ENCODE measurements around the gene CAMK2G.

CAMK2G gene

DNA sequence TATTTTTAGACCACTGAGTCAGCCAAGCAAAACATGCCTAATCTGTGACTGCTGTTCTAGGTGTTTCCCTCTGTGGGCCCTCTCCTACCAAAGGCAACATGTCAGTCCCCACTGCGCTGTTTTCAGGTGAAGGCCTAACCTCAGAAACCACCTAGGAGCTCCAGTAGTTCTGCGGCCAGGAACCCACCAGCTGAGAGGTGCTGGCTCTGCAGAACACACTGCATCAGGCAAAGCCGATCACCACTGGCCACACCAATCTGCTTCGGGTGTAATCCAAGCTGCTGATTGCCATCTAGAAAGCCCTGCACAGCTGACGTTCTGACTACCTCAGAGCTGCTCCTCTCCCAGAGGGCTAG is 14.9 kb downstream of the CAMK2G start:
- H3K4me1 ChIP-seq (ENCODE audit: insufficient read depth, low read length): no peaks in the 10 kb centered on the region
- H3K36me3 ChIP-seq (ENCODE audit: insufficient read depth, low read length): peaks cover 74% of the 10 kb centered on the region
- DNase-seq (no peak), ATAC-seq (ENCODE audit: insufficient read depth, low read depth) (no peak)
- H3K4me3 ChIP-seq (ENCODE audit: low read depth in 1 of 2, low read length in 2 of 2): no peak overlapping the region
- TF ChIP-seq, protein P1, sequence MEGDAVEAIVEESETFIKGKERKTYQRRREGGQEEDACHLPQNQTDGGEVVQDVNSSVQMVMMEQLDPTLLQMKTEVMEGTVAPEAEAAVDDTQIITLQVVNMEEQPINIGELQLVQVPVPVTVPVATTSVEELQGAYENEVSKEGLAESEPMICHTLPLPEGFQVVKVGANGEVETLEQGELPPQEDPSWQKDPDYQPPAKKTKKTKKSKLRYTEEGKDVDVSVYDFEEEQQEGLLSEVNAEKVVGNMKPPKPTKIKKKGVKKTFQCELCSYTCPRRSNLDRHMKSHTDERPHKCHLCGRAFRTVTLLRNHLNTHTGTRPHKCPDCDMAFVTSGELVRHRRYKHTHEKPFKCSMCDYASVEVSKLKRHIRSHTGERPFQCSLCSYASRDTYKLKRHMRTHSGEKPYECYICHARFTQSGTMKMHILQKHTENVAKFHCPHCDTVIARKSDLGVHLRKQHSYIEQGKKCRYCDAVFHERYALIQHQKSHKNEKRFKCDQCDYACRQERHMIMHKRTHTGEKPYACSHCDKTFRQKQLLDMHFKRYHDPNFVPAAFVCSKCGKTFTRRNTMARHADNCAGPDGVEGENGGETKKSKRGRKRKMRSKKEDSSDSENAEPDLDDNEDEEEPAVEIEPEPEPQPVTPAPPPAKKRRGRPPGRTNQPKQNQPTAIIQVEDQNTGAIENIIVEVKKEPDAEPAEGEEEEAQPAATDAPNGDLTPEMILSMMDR (IDR thresholded peaks at IDR 0.05; ENCODE audit: borderline replicate concordance, extremely low read depth, low read length, poor library complexity, severe bottlenecking): no peak
- TF ChIP-seq EZH2 (IDR thresholded peaks at IDR 0.05; ENCODE audit: borderline replicate concordance, low read depth, low read length, severe bottlenecking): no peak
- H3K27ac ChIP-seq (ENCODE audit: low read length): no peak overlapping the region
- H4K20me1 ChIP-seq (ENCODE audit: insufficient read depth, low read length): peaks cover 34% of the 10 kb centered on the region
- H3K4me2 ChIP-seq (ENCODE audit: insufficient read depth, low read length): no peak overlapping the region
- no peak overlapping the region for H2AFZ ChIP-seq (ENCODE audit: low read depth, low read length)
- no peak overlapping the region for H3K9ac ChIP-seq (ENCODE audit: low read depth, low read length)
- H3K79me2 ChIP-seq (ENCODE audit: insufficient read depth, low read length): peaks cover 21% of the 10 kb centered on the region; the same call in 1 of the 2 replicates
- no peaks in the 10 kb centered on the region for H3K27me3 ChIP-seq (ENCODE audit: insufficient read depth, low read length, poor library complexity)
- H3K9me3 ChIP-seq (ENCODE audit: insufficient read depth, low read length, severe bottlenecking): no peaks in the 10 kb centered on the region

DNA sequence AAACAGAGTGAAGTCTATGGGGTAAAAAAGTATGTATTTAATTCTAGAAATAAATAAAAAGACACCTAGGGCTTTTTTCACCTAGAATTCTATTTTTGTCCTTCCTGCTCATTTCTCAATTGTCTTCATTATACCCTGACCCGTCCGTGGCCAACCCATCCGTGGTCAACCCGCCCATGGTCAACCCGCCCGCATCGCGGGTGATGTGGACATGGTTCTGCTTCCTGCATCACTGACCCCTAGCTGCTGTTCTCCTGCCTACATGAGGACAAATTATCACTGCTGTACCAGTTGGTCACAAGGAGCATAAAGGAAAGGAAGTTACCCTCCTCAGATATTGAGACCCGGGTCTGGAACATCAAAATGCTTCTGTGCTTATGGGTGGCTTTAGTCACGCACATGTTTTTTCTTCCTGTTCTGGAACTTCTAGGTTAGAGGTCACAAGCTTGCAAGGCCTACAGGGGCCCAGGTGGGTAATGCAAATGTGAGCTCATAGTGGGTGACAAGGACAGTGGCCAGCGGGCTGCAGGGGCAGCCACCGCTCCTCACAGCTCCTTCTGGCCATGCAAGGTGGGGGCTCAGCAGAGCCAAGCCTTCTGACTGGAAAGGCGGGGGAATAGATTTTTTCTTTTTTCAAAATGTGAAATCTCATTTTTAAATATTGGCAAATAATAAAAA is 15.5 kb downstream of the CAMK2G start:
- H3K36me3 ChIP-seq (ENCODE audit: insufficient read depth, low read length): peaks cover 73% of the 10 kb centered on the region
- TF ChIP-seq, protein P1 (IDR thresholded peaks at IDR 0.05; ENCODE audit: borderline replicate concordance, extremely low read depth, low read length, poor library complexity, severe bottlenecking): no peak
- TF ChIP-seq EZH2 (IDR thresholded peaks at IDR 0.05; ENCODE audit: borderline replicate concordance, low read depth, low read length, severe bottlenecking): no peak
- H3K4me3 ChIP-seq (ENCODE audit: low read depth in 1 of 2, low read length in 2 of 2): no peak overlapping the region

DNA sequence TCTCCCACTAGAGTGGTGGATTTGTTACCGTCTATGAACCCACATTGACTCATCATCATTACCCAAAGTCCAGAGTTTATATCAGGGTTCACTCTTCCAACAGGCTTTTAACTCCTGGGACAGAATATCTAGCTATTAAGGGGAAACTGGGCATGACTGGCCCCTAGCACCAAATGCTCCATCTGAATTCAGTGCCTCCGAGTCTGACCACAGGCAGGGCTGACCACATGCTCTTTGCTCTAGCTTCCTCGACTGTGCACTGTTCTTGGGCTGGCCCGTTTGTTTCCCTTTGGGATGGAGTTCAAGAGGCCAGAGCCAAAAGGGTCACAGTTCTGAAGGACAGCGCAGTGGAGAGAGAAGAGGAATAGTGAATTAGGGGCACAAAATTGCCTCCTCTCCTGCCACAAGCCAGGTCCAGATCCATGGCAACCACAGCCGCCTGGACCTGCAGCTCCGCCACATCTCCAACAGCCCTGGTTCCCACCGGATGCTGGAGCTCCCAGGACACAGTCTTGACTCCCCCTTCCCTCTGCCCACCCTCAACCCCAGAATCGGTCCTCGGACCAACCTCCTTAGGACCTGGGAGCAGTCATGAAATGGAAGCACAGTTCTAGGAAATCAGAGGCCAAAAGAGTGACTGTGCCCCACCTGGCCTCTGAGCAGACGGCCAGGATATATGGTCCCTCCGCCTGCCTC is 16.2 kb downstream of the CAMK2G start:
- TF ChIP-seq, protein P1 (IDR thresholded peaks at IDR 0.05; ENCODE audit: borderline replicate concordance, extremely low read depth, low read length, poor library complexity, severe bottlenecking): no peak
- TF ChIP-seq EZH2 (IDR thresholded peaks at IDR 0.05; ENCODE audit: borderline replicate concordance, low read depth, low read length, severe bottlenecking): no peak
- Histone ChIP-seq H3K36me3 (ENCODE audit: insufficient read depth, low read length) (peaks cover 74% of the 10 kb centered on the region), H3K27ac (ENCODE audit: low read length) (no peak overlapping the region), H3K27me3 (ENCODE audit: insufficient read depth, low read length, poor library complexity) (no peaks in the 10 kb centered on the region), H2AFZ (ENCODE audit: low read depth, low read length) (no peak overlapping the region), H3K9me3 (ENCODE audit: insufficient read depth, low read length, severe bottlenecking) (no peaks in the 10 kb centered on the region), H3K4me2 (ENCODE audit: insufficient read depth, low read length) (no peak overlapping the region), H3K79me2 (ENCODE audit: insufficient read depth, low read length) (peaks cover 15% of the 10 kb centered on the region; the same call in 1 of the 2 replicates), H3K4me3 (ENCODE audit: low read depth in 1 of 2, low read length in 2 of 2) (no peak overlapping the region), H3K9ac (ENCODE audit: low read depth, low read length) (no peak overlapping the region), H4K20me1 (ENCODE audit: insufficient read depth, low read length) (peaks cover 36% of the 10 kb centered on the region), H3K4me1 (ENCODE audit: insufficient read depth, low read length) (no peaks in the 10 kb centered on the region)
- ATAC-seq (ENCODE audit: insufficient read depth, low read depth) (no peak), DNase-seq (no peak)

More for the DNA sequence above, 15.5 kb downstream of the CAMK2G start:
- no peaks in the 10 kb centered on the region for H3K27me3 ChIP-seq (ENCODE audit: insufficient read depth, low read length, poor library complexity)
- H2AFZ ChIP-seq (ENCODE audit: low read depth, low read length): no peak overlapping the region
- H3K9me3 ChIP-seq (ENCODE audit: insufficient read depth, low read length, severe bottlenecking): no peaks in the 10 kb centered on the region
- H4K20me1 ChIP-seq (ENCODE audit: insufficient read depth, low read length): peaks cover 36% of the 10 kb centered on the region
- peaks cover 18% of the 10 kb centered on the region; the same call in 1 of the 2 replicates for H3K79me2 ChIP-seq (ENCODE audit: insufficient read depth, low read length)
- no peak overlapping the region for H3K9ac ChIP-seq (ENCODE audit: low read depth, low read length)
- no peak for DNase-seq
- no peak overlapping the region for H3K4me2 ChIP-seq (ENCODE audit: insufficient read depth, low read length)
- no peak for ATAC-seq (ENCODE audit: insufficient read depth, low read depth)
- H3K27ac ChIP-seq (ENCODE audit: low read length): no peak overlapping the region
- no peaks in the 10 kb centered on the region for H3K4me1 ChIP-seq (ENCODE audit: insufficient read depth, low read length)
